A673 (cell line): ENCODE results near the gene EXOC2. TPM values are rescaled to one million over a fixed set of nuclear protein-coding genes. Genes with fewer than 3 reads are reported as not detected.

Experiments
- BruUV-seq: library from RNA; stranded (reverse); fragments of 400-500 nt; replicated peaks from 2 replicates; lab custom pipeline; 2021; lab: Mats Ljungman, UMichigan
- CTCF ChIA-PET: fragments of 300-600 bp; sonication (Branson Sonifier 250); formaldehyde crosslinking; loops from one replicate; lab custom pipeline; 2022; ENCODE audit warnings: antibody characterized with exemption; lab: Charles Lee
- POLR2A ChIA-PET: fragments of 300-600 bp; sonication (Branson Sonifier 250); formaldehyde crosslinking; loops from one replicate; lab custom pipeline; 2022; ENCODE audit warnings: antibody characterized with exemption; ENCODE audit not compliant: low non-redundant PET; lab: Charles Lee
- DNase-seq: peaks from one replicate; pipeline ENCODE4 v3.0.0-alpha.2; 2015; ENCODE audit warnings: low spot score
- H3K27ac ChIP-seq: fragments of 200-600 bp; sonication (generic); 2 replicates; pipeline ENCODE4 v1.5.1; 2016; ENCODE audit warnings: mixed run types, low read depth, mild to moderate bottlenecking, mixed read lengths, antibody characterized with exemption, low read length; ENCODE audit not compliant: poor library complexity, severe bottlenecking
- H3K27me3 ChIP-seq: fragments of 200-600 bp; sonication (generic); replicated peaks from 2 replicates; pipeline ENCODE4 v1.6.1; 2017; ENCODE audit warnings: mixed run types, low read depth, mild to moderate bottlenecking, mixed read lengths, antibody characterized with exemption, low read length; ENCODE audit not compliant: insufficient read depth, poor library complexity
- H3K36me3 ChIP-seq: fragments of 200-600 bp; sonication (generic); 2 replicates; pipeline ENCODE4 v1.6.1; 2016; ENCODE audit warnings: mixed run types, mild to moderate bottlenecking, mixed read lengths, antibody characterized with exemption, low read length; ENCODE audit not compliant: insufficient read depth, poor library complexity, severe bottlenecking
- H3K4me1 ChIP-seq: fragments of 200-600 bp; sonication (generic); 2 replicates; pipeline ENCODE4 v1.6.1; 2017; ENCODE audit warnings: mixed run types, mild to moderate bottlenecking, mixed read lengths, antibody characterized with exemption, low read length; ENCODE audit not compliant: insufficient read depth, poor library complexity, severe bottlenecking
- H3K4me3 ChIP-seq: fragments of 200-600 bp; sonication (generic); 2 replicates; pipeline ENCODE4 v1.5.1; 2016; ENCODE audit warnings: low read depth, mixed run types, mild to moderate bottlenecking, mixed read lengths, low read length; ENCODE audit not compliant: poor library complexity, severe bottlenecking
- H3K9me3 ChIP-seq: fragments of 200-600 bp; sonication (generic); 2 replicates; pipeline ENCODE4 v1.6.1; 2016; ENCODE audit warnings: mixed run types, low read depth, mild to moderate bottlenecking, mixed read lengths, antibody characterized with exemption, low read length; ENCODE audit not compliant: poor library complexity, severe bottlenecking
- CTCF ChIP-seq: fragments of 300-800, 200-600 bp; sonication (generic); conservative IDR thresholded peaks from 2 replicates; pipeline ENCODE4 v1.5.1; 2017; ENCODE audit warnings: low read depth, mild to moderate bottlenecking, antibody characterized with exemption, low read length, moderate library complexity, mixed read lengths
- EZH2 ChIP-seq: fragments of 200-600 bp; sonication (generic); IDR thresholded peaks from 2 replicates; pipeline ENCODE4 v1.6.1; 2017; ENCODE audit warnings: borderline replicate concordance, low read depth, mild to moderate bottlenecking, mixed read lengths, antibody characterized with exemption, low read length; ENCODE audit not compliant: poor library complexity, severe bottlenecking
- intact Hi-C: fragments of 100-400 bp; cut with micrococcal nuclease; formaldehyde crosslinking; loops from one replicate; pipeline ENCODE4 v1.10.0; 2022; ENCODE audit not compliant: unreplicated experiment
- total RNA-seq: library from RNA; stranded (reverse); gene quantifications from 2 replicates; pipeline ENCODE4 v1.2.3, GENCODE V29; 2021

The EXOC2 gene
- total RNA-seq, 1 experiment from 2014 or later = 22.4 TPM

- no peak overlapping the region for H3K27ac ChIP-seq
- H3K4me1 ChIP-seq = no peaks in the 10 kb centered on the region
- intact Hi-C loops = no loop called here
- no peak for DNase-seq
- no peaks in the 10 kb centered on the region for H3K36me3 ChIP-seq
- no peak overlapping the region for H3K4me3 ChIP-seq
- TF ChIP-seq EZH2 (no peak), CTCF (no peak)
- ChIA-PET CTCF (no interaction called here), POLR2A (no interaction called here)
- H3K27me3 ChIP-seq = peaks cover 3% of the 10 kb centered on the region
- no TSS peak for BruUV-seq
- H3K9me3 ChIP-seq = no peaks in the 10 kb centered on the region
Measured at GRCh38 chr6:717135-717534, 24.2 kb upstream of the EXOC2 start.

- no peak for DNase-seq
- no peak overlapping the region for H3K27ac ChIP-seq
Measured at GRCh38 chr6:715709-716491, 23.0 kb upstream of the EXOC2 start.

GRCh38 chr6:714100-714499, 21.2 kb upstream of the EXOC2 start:
- H3K4me3 ChIP-seq = no peak overlapping the region
- H3K36me3 ChIP-seq = no peaks in the 10 kb centered on the region
- CTCF ChIA-PET = no interaction called here
- TF ChIP-seq EZH2 (no peak), CTCF (no peak)
- H3K27ac ChIP-seq = no peak overlapping the region
- BruUV-seq = no TSS peak
- no peak for DNase-seq
- H3K27me3 ChIP-seq = peaks cover 20% of the 10 kb centered on the region
- no peaks in the 10 kb centered on the region for H3K9me3 ChIP-seq
- POLR2A ChIA-PET = no interaction called here
- intact Hi-C loops = no loop called here
- H3K4me1 ChIP-seq = no peaks in the 10 kb centered on the region

More at GRCh38 chr6:715709-716491, 23.0 kb upstream of the EXOC2 start:
- POLR2A ChIA-PET = no interaction called here
- no TSS peak for BruUV-seq
- H3K27me3 ChIP-seq = peaks cover 6% of the 10 kb centered on the region
- no peaks in the 10 kb centered on the region for H3K9me3 ChIP-seq
- CTCF ChIA-PET = no interaction called here
- H3K4me3 ChIP-seq = no peak overlapping the region
- H3K36me3 ChIP-seq = no peaks in the 10 kb centered on the region
- H3K4me1 ChIP-seq = no peaks in the 10 kb centered on the region
- intact Hi-C loops = no loop called here
- TF ChIP-seq CTCF (no peak), EZH2 (no peak)
